Activated CD4-positive, alpha-beta T cell treated with anti-CD3 and anti-CD28 coated beads, Interleukin-2, amount 10 ng/mL, durations not matched to agents 7 days and 5 days (primary cell): ENCODE results near the gene RANBP10. TPM values are rescaled to one million over a fixed set of nuclear protein-coding genes. Genes with fewer than 3 reads are reported as not detected.
A peak's percentile ranks its signal among the peaks of the same experiment; 100 is the strongest.
"Not testable (repeated sequence)": the region's sequence is repeated elsewhere in the genome, so short reads cannot be mapped to it uniquely, and the experiment has no call there.

Experiments
- CTCF ChIA-PET: fragments of 350-600 bp; sonication (Branson Sonifier 250); formaldehyde crosslinking; loops from one replicate; lab custom pipeline; 2021; ENCODE audit warnings: antibody characterized with exemption; lab: Charles Lee
- POLR2A ChIA-PET: fragments of 350-600 bp; sonication (Branson Sonifier 250); formaldehyde crosslinking; loops from one replicate; lab custom pipeline; 2021; ENCODE audit warnings: antibody characterized with exemption; lab: Charles Lee
- DNase-seq: peaks from one replicate; pipeline ENCODE4 v3.0.0-alpha.2; 2020
- H3K27ac Mint-ChIP-seq: one replicate; pipeline ENCODE4 v1.8.0; 2021; ENCODE audit warnings: mild to moderate bottlenecking, moderate library complexity, mixed read lengths
- H3K27me3 Mint-ChIP-seq: one replicate; pipeline ENCODE4 v1.8.0; 2021; ENCODE audit warnings: mixed read lengths
- H3K36me3 Mint-ChIP-seq: one replicate; pipeline ENCODE4 v1.8.0; 2021; ENCODE audit warnings: low read depth, mixed read lengths
- H3K4me1 Mint-ChIP-seq: one replicate; pipeline ENCODE4 v1.8.0; 2021; ENCODE audit warnings: mixed read lengths
- H3K4me3 Mint-ChIP-seq: one replicate; pipeline ENCODE4 v1.8.0; 2021; ENCODE audit warnings: mild to moderate bottlenecking, moderate library complexity, mixed read lengths
- H3K9me3 Mint-ChIP-seq: one replicate; pipeline ENCODE4 v1.8.0; 2021; ENCODE audit warnings: mixed read lengths
- total RNA-seq, 2 experiments: library from RNA; stranded (reverse); gene quantifications; one replicate each; pipeline ENCODE4 v1.2.3, GENCODE V29; 2021

Gene RANBP10
- total RNA-seq, 2 experiments from 2014 or later = 28.2 to 30.4 TPM

DNA sequence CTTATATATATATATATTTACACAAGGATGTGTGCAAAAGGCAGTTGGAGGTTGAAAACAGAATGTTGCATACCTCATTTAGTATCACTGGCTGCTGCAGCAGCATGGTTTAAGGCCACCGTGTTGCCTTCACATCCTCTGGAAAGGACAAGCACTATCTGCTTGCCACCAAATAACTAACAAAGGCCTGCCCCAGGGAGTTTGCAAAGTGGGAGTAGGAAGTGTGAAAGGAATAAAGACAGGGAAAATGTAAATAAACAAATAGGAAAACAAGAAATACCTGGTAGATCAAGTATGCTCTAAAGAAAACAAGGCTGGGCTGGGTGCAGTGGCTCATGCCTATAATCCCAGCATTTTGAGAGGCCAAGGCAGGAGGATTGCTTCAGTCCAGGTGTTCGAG is 53.7 kb downstream of the RANBP10 start:
- CTCF ChIA-PET = interaction anchor here (0.5 to 1.8 kb wide), 3 partner anchors 27 to 138 kb away, joined by 4 to 6 read pairs (median 5); no protein-coding TSS in a partner anchor
- DNase-seq = no peak
- no peaks in the 10 kb centered on the region for H3K27me3 Mint-ChIP-seq
- no peak overlapping the region for H3K4me3 Mint-ChIP-seq
- H3K9me3 Mint-ChIP-seq = no peaks in the 10 kb centered on the region
- H3K27ac Mint-ChIP-seq = no peak overlapping the region
- POLR2A ChIA-PET = no interaction called here
- no peaks in the 10 kb centered on the region for H3K4me1 Mint-ChIP-seq
- peaks cover 2% of the 10 kb centered on the region for H3K36me3 Mint-ChIP-seq

DNA sequence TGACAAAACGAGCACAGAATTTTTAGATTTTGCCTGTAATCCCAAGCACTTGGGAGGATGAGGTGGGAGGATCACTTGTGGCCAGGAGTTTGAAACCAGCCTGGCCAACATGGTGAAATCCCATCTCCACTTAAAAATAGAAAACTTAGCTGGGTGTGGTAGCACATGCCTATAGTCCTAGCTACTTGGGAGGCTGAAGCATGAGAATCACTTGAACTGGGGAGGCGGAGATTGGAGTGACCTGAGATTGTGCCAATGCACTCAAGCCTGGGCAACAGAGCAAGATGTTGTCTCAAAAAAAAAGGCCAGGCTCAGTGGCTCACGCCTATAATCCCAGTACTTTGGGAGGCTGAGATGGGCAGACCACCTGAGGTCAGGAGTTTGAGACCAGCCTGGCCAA is 55.0 kb downstream of the RANBP10 start:
- H3K4me3 Mint-ChIP-seq, H3K9me3 Mint-ChIP-seq, DNase-seq, H3K4me1 Mint-ChIP-seq, POLR2A ChIA-PET, H3K27me3 Mint-ChIP-seq, H3K36me3 Mint-ChIP-seq, H3K27ac Mint-ChIP-seq: not testable (repeated sequence)
- CTCF ChIA-PET = interaction anchor here (0.5 to 1.8 kb wide), 2 partner anchors 26 to 65 kb away, joined by 4 to 6 read pairs; no protein-coding TSS in a partner anchor

DNA sequence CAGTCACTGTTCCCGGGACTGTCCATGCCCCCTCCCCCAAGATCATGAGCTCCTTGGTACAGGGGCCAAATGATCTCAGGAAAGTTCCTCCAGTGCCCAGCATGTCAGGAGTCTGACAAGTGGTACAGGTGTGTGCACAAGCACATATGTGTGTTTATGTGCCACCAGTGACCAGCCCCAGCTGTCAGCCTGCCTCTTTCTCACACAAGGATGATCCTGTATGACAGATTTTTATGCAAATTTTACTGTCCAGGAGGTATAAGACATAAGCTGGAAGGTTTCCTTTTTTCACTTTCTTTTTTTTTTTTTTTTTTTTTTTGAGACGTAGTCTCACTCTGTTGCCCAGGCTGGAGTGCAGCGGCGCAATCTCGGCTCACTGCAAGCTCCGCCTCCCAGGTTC is 55.9 kb downstream of the RANBP10 start:
- Mint-ChIP-seq H3K4me1 (no peaks in the 10 kb centered on the region), H3K36me3 (peaks cover 3% of the 10 kb centered on the region), H3K9me3 (no peaks in the 10 kb centered on the region), H3K4me3 (no peak overlapping the region), H3K27ac (no peak overlapping the region), H3K27me3 (no peaks in the 10 kb centered on the region)
- DNase-seq = no peak
- ChIA-PET CTCF (interaction anchor here (0.6 to 1.2 kb wide), 2 partner anchors 47 to 66 kb away, joined by 3 to 4 read pairs; no protein-coding TSS in a partner anchor), POLR2A (no interaction called here)

DNA sequence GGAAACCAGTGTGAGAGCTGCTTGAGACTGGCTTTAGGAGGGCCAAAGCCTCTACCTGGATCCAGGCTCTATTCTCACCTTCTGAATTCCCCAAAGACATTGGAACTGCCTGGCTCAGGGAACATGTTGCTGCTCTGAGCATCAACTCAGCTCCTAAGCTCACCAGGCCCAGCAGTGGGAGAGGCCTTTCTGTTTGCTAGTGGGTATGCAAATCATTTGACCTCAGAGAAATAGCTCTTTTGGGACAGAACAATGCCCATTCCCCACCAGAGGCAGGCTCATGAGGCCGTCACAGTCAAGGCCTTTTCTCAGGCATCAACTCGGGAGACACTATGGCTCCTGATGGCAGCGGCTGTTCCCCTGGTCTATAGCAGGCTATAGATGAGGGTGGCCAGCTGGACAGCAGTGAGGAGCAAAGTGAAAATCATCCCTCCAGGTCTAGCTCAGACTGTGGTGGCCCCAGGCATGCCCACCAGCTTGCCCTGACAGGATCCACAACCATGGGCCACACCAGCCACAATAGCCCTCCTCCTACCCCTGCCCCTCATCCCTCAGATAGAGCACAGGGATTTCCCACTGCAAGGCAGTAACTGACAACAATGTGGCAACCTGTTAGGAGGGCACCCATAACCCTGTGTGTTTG is 56.8 kb downstream of the RANBP10 start:
- Mint-ChIP-seq H3K9me3 (no peaks in the 10 kb centered on the region), H3K27ac (no peak overlapping the region), H3K4me1 (no peaks in the 10 kb centered on the region), H3K4me3 (no peak overlapping the region), H3K36me3 (peaks cover 3% of the 10 kb centered on the region), H3K27me3 (no peaks in the 10 kb centered on the region)
- ChIA-PET CTCF (interaction anchor here (1.0 to 1.6 kb wide), 5 partner anchors 10 to 291 kb away, joined by 3 to 5 read pairs (median 3); no protein-coding TSS in a partner anchor), POLR2A (no interaction called here)
- DNase-seq = no peak

DNA sequence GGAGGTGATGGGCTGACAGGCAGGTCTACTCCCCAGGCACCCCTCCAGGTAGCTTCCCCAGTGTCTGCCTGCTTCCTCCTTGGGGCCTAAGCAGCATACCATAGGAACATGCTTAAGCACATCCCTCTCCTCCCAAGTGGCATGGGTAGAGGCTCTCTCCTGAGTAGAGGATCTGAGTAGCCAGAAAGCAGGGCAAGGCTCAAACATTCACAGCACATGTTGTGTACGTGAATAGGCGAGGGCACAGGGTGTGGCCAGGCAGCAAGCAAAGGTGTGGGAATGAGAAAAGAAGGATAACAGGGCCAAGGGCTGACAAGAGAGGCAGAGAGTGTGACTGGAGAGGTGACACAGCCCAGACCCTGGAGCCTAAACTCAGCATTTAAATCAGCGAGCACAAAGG is 57.5 kb downstream of the RANBP10 start:
- H3K4me1 Mint-ChIP-seq = no peaks in the 10 kb centered on the region
- ChIA-PET CTCF (interaction anchor here (1.0 to 1.6 kb wide), 4 partner anchors 10 to 292 kb away, joined by 3 to 5 read pairs (median 3); no protein-coding TSS in a partner anchor), POLR2A (no interaction called here)
- H3K4me3 Mint-ChIP-seq = no peak overlapping the region
- peak overlapping the region; percentile 14 for H3K27ac Mint-ChIP-seq
- DNase-seq = no peak
- no peaks in the 10 kb centered on the region for H3K9me3 Mint-ChIP-seq
- peaks cover 3% of the 10 kb centered on the region for H3K36me3 Mint-ChIP-seq
- no peaks in the 10 kb centered on the region for H3K27me3 Mint-ChIP-seq

DNA sequence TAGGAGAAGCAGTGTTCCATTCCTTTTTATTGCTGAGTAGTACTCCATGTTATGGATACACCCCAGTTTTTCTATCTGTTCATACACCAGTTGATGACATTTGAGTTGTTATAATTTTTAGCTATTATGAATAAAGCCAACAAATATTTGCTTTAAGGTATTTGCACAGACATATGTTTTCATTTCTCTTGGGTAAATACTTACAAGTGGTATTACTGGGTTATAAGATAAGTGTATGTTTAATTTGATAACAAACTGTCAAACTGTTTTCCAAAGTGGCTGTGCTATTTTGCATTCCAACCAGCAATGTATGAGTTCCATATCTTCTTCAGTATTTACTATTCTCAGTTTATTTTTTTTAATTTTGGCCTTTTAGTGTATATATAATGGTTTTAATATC is 59.5 kb downstream of the RANBP10 start:
- DNase-seq = no peak
- Mint-ChIP-seq H3K9me3 (no peaks in the 10 kb centered on the region), H3K4me1 (no peaks in the 10 kb centered on the region), H3K27ac (no peak overlapping the region), H3K4me3 (no peak overlapping the region), H3K36me3 (peaks cover 14% of the 10 kb centered on the region), H3K27me3 (no peaks in the 10 kb centered on the region)
- CTCF ChIA-PET = no interaction called here
- POLR2A ChIA-PET = interaction anchor here (0.7 kb wide), 1 partner anchor 216 kb away, joined by 4 read pairs; no protein-coding TSS in a partner anchor

DNA sequence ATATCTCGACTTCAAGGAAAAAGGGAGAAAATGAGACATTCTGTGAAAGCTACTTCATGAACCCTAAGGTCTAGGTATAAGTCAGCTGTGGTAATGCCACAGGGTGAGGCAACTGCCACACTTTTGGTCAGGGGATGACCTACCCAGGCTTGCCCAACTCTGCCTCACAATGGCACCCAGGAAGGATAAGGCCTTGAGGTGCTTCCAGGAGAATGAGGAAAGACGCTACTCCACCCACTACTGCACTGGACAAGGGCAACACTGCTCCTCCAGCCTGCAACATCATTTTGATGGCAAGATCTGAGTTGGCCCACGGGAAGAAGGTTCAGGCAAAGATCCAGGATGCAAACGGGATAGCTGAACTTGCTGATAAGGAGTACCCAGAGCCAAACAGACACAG is 65.2 kb downstream of the RANBP10 start:
- ChIA-PET CTCF (interaction anchor here (0.6 to 1.7 kb wide), 3 partner anchors 9 to 869 kb away, joined by 3 to 5 read pairs (median 3); no protein-coding TSS in a partner anchor), POLR2A (no interaction called here)
- no peak overlapping the region for H3K27ac Mint-ChIP-seq
- no peak overlapping the region for H3K4me3 Mint-ChIP-seq
- DNase-seq = no peak
- no peaks in the 10 kb centered on the region for H3K27me3 Mint-ChIP-seq
- peaks cover 22% of the 10 kb centered on the region for H3K36me3 Mint-ChIP-seq
- H3K9me3 Mint-ChIP-seq = no peaks in the 10 kb centered on the region
- no peaks in the 10 kb centered on the region for H3K4me1 Mint-ChIP-seq

DNA sequence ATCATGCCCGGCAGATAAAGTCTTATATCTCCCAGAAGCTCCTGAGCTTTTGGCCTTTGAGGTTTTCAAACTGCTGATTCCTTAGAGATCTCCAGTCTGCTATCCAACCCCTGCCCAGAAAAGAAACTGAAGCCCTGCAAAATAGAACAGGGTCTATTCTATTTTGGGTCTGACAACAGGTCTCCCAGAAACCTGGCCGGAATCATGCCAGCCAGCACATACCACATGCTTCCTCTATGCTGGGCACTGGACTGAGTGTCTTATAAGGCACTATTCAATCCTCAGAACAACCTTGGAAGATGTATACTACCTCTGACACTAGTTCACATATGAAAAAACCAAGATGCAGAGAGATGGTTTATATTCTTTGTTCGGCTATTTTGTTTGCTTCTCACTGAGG is 66.0 kb downstream of the RANBP10 start:
- Mint-ChIP-seq H3K4me3 (no peak overlapping the region), H3K27me3 (no peaks in the 10 kb centered on the region), H3K9me3 (no peaks in the 10 kb centered on the region), H3K4me1 (no peaks in the 10 kb centered on the region), H3K36me3 (peaks cover 20% of the 10 kb centered on the region), H3K27ac (peak overlapping the region; percentile 31)
- POLR2A ChIA-PET = no interaction called here
- no peak for DNase-seq
- CTCF ChIA-PET = interaction anchor here (0.7 to 2.1 kb wide), 4 partner anchors 8 to 30 kb away, joined by 3 to 5 read pairs (median 4); no protein-coding TSS in a partner anchor

DNA sequence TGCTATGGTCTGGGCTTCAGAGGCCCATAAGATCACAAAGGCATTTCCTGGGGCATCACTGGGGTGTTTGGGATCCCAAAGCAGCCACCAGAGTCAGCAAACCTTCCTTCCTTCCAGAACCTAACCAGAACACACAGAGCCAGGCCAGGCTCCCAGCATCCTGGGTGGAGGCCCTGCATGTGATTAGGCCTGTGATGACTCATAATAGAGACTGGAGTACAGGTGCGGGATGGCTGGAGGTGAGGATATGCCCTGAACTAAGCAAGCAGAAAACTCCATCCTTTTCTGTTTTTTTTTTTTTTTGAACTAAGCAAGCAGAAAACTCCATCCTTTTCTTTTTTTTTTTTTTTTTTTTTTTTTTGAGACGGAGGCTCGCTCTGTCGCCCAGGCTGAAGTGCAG is 69.5 kb downstream of the RANBP10 start:
- no peaks in the 10 kb centered on the region for H3K9me3 Mint-ChIP-seq
- H3K4me3 Mint-ChIP-seq = no peak overlapping the region
- ChIA-PET CTCF (no interaction called here), POLR2A (no interaction called here)
- peaks cover 10% of the 10 kb centered on the region for H3K36me3 Mint-ChIP-seq
- no peak overlapping the region for H3K27ac Mint-ChIP-seq
- H3K27me3 Mint-ChIP-seq = no peaks in the 10 kb centered on the region
- H3K4me1 Mint-ChIP-seq = no peaks in the 10 kb centered on the region
- DNase-seq = no peak

DNA sequence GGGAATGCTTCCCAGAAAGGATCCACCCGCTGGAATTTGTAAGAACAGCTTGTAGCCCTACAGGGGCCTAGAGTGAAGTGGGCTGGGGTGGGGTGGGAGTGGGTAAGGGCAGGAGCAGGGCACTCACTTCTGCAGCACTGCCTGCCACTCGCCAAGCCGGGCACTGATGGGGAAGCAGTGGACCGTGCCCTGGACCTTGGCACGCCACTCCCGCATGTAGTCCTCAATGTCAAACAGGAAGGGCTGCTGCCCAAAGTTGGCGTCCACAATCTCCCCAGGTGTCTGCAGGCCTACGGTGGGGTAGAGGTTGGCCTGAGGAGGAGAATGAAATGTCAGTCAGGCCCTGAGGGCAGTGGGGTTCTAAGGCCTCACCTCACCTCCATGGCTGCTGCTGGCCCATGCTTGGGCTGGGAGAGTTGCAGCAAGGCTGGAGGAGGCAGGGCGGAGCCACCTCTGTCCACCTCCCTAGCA is 71.6 kb downstream of the RANBP10 start:
- Mint-ChIP-seq H3K27me3 (no peaks in the 10 kb centered on the region), H3K4me1 (no peaks in the 10 kb centered on the region), H3K27ac (no peak overlapping the region), H3K9me3 (no peaks in the 10 kb centered on the region), H3K36me3 (peaks cover 10% of the 10 kb centered on the region), H3K4me3 (no peak overlapping the region)
- CTCF ChIA-PET = interaction anchor here (0.6 to 1.1 kb wide), 2 partner anchors 11 to 14 kb away, joined by 3 to 4 read pairs; no protein-coding TSS in a partner anchor
- POLR2A ChIA-PET = no interaction called here
- no peak for DNase-seq

DNA sequence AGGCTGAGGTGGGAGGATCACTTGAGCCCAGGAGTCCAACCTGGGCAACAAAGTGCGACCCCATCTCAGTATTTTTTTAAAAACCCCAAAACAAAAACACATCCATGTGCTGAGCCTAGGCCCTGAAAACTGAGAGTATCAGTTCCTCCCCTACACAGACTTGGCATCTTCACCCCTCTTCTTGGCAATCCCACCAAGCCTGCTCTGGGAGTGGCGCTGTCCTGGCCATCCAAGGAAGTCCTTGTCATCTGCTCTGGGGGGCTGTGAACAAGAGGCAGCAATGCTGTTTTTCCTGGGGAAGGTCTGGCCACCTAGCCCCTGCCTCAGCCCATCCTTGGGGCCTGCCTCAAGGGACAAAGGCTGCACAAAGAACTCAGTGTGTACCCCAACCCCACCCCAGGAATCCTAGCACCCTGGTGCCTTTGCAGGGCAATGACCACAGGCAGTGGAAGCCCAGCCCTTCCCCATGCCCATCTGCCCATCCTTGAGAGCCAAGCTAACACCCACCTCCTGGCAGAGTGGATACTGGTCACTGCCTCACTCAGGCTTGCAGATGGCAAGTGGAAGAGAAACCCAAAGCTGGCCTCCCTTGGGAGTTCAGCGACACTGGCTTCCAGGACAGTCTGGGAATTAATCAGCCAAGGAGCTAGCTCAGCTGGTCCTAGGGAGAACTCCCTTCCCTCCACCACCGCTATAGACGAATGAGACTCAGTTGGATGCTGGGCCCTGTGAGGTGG is 72.5 kb downstream of the RANBP10 start:
- Mint-ChIP-seq H3K36me3 (peaks cover 10% of the 10 kb centered on the region), H3K27me3 (no peaks in the 10 kb centered on the region), H3K4me3 (no peak overlapping the region), H3K9me3 (no peaks in the 10 kb centered on the region), H3K4me1 (no peaks in the 10 kb centered on the region), H3K27ac (no peak overlapping the region)
- DNase-seq = no peak
- POLR2A ChIA-PET = no interaction called here
- CTCF ChIA-PET = interaction anchor here (0.6 to 1.1 kb wide), 3 partner anchors 10 to 1347 kb away, joined by 3 to 4 read pairs (median 4); no protein-coding TSS in a partner anchor

DNA sequence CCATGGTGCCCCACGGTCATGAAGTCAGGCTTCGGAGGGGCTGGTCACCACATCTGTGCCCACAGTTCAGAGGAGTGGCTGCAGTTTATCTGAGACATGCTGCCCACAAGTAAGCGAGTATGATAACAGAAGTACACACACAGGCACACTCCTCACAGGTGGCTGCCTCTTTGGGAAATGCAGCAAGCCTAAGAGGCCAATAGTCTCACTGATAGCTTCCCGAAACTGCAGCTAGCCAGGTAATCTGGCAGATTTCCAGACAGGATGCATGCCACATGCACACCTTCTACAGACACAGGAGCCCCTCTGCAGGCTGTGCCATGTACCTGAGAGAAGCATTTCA is 74.6 kb downstream of the RANBP10 start:
- DNase-seq = no peak
- no peaks in the 10 kb centered on the region for H3K27me3 Mint-ChIP-seq
- CTCF ChIA-PET = interaction anchor here (1.1 to 1.4 kb wide), 2 partner anchors 9 to 10 kb away, joined by 3 to 5 read pairs; no protein-coding TSS in a partner anchor
- H3K4me1 Mint-ChIP-seq = no peaks in the 10 kb centered on the region
- POLR2A ChIA-PET = no interaction called here
- H3K36me3 Mint-ChIP-seq = peaks cover 10% of the 10 kb centered on the region
- no peak overlapping the region for H3K27ac Mint-ChIP-seq
- H3K9me3 Mint-ChIP-seq = no peaks in the 10 kb centered on the region
- no peak overlapping the region for H3K4me3 Mint-ChIP-seq
